Prostate gland (tissue), 2 donors: ENCODE results near the gene AUTS2.

Source experiments
- POLR2AphosphoS5 ChIP-seq: sonication (generic); formaldehyde crosslinking; IDR thresholded peaks from one replicate; pipeline ENCODE4 v1.6.1; 2017; ENCODE audit warnings: antibody characterized with exemption
- TF ChIP-seq, protein P1 (sequence below), 4 experiments: fragments of 200-600 bp in 2 of 4; fragments of 450-650 bp in 2 of 4; sonication (generic) in 2 of 4; IDR thresholded peaks; 1 replicate in 3 of 4; 2 replicates in 1 of 4; pipeline ENCODE4 v1.5.1; 2016 to 2019; ENCODE audit warnings: antibody characterized with exemption in 4 of 4, mild to moderate bottlenecking in 2 of 4, moderate library complexity in 2 of 4

- no peak for TF ChIP-seq POLR2AphosphoS5
- TF ChIP-seq, protein P1, sequence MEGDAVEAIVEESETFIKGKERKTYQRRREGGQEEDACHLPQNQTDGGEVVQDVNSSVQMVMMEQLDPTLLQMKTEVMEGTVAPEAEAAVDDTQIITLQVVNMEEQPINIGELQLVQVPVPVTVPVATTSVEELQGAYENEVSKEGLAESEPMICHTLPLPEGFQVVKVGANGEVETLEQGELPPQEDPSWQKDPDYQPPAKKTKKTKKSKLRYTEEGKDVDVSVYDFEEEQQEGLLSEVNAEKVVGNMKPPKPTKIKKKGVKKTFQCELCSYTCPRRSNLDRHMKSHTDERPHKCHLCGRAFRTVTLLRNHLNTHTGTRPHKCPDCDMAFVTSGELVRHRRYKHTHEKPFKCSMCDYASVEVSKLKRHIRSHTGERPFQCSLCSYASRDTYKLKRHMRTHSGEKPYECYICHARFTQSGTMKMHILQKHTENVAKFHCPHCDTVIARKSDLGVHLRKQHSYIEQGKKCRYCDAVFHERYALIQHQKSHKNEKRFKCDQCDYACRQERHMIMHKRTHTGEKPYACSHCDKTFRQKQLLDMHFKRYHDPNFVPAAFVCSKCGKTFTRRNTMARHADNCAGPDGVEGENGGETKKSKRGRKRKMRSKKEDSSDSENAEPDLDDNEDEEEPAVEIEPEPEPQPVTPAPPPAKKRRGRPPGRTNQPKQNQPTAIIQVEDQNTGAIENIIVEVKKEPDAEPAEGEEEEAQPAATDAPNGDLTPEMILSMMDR (IDR thresholded peaks at IDR 0.05) = no peak
These were observed 1057.4 kb downstream of the AUTS2 start for GRCh38 chr7:70655694-70656093.
